NCI-H1092 treated with DMSO at 0.1 percent for 48 hours (cell line): Measurements from ENCODE around the gene DEF6.
"Not testable (repeated sequence)": the region's sequence is repeated elsewhere in the genome, so short reads cannot be mapped to it uniquely, and the experiment has no call there.

Source experiments
- DNase-seq: peaks from one replicate; lab custom pipeline; 2025; lab: John Stamatoyannopoulos, UW

The DEF6 gene

GRCh38 chr6:35282472-35282871 is 15.1 kb upstream of the DEF6 start:
- DNase-seq = no peak

DNA sequence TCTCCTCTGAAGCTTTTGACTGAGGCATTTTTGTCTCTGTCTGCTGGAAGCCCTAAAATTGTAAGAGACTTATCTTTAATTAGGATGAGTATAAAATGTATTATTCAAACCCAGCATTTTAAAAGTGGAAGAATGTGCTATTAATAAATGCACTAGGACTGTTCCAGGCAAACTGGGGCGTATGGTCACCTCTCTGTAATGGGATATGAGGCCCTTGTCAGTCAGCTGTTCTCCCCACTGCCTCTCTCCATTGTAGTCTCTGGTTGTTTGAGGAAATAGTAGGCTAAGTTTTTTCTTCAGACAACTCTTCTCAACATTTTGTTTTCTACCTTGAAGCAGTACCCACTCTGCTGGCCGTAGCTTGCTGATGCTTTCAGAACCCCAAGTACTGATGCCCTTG is 14.3 kb upstream of the DEF6 start:
- no peak for DNase-seq

DNA sequence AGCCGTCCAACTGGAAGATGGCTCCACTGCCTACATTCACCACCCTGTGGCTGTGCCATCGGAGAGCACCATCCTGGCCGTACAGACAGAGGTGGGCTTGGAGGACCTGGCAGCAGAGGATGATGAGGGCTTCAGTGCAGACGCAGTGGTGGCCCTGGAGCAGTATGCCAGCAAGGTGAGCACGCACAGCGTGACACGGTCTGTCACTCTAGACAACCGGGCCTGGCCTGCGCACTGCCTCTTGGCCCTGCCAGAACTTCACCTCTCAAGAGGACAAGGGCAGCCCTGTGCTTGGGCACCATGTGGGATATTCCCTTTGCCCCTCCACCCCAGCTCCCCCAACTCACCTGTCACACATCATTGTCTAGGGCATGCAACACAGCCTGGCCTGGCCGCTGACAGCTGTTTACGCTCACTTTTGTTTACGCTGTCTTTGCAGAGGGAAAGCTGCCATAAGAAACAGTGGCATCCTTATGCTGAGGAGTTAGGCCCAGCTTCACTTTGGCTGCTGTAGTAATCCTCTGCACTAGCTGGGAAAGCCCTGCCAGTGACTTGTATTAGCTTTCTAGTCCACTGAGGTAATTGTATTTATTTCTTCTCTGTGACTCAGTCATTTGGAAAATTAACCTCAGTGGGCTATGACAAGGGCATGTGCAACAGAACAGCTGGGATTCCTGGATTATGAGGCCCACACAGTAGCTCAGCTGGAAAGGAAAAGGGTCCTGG is 9.8 kb upstream of the DEF6 start:
- no peak for DNase-seq

DNA sequence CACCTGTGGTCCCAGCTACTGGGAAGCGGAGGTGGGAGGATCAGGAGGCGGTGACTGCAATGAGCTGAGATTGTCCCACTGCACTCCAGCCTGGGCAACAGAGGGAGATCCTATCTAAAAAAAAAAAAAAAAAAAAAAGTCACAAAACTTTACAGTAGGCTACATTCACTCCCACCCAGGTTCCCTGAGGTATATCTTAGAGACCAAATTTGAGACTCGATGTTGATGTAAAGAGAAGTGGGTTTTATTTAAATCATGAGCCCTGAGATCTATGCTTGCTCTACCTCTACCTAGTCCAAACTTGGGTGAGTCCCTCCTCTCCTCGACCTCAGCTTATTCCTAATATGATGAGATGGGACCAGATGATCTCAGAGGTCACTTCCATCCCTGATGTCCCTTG is 8.8 kb upstream of the DEF6 start:
- no peak for DNase-seq

GRCh38 chr6:35291491-35291890 is 6.1 kb upstream of the DEF6 start:
- no peak for DNase-seq

- no peak for DNase-seq
Observed at GRCh38 chr6:35292494-35292893, 5.1 kb upstream of the DEF6 start.

DNA sequence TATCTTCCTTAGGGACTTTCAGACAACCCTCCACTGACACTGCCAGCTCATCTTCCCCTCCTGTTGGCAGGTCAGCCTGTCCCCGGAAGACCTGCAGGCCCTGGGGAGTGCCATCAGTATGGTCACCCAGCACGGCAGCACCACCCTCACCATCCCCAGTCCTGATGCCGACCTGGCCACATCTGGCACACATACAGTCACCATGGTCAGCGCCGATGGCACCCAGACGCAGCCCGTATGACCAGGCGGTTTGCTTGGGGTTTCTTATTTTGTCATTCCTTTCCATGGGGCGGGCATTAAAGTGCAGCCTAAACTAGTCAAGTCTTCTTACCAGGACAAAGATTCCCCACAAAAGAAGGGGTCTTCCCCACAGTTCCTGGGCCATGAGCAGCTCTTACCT is 3.9 kb upstream of the DEF6 start:
- no peak for DNase-seq

DNA sequence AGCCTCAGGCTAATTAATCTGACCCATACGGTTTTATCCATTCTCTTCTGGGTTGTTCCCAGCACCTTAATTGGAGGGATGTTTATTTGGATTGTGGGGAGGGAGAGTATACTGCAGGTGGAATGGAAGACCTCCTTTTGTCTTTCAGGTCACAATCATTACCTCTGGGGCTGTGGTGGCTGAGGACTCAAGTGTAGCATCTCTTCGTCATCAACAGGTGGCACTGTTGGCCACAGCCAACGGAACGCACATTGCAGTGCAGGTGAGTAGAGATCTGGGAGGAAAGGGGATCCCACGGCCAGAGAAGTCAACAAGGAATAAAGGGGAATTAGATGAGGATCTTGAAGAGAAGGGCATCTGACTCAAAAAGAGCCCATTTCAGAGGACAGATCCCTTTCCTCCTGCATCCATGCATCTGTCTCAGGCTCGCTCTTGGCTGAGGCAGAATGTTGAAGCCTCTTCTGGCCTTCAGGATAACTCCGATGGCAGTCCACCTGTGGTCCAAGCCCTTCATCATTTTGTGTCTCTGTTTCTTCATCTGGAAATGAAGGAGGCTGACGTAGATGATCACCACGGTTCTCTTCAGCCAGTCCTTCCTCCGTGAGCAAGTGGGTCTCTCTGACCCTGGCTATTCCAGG is 3.2 kb upstream of the DEF6 start:
- peak; percentile 16 for DNase-seq

DNA sequence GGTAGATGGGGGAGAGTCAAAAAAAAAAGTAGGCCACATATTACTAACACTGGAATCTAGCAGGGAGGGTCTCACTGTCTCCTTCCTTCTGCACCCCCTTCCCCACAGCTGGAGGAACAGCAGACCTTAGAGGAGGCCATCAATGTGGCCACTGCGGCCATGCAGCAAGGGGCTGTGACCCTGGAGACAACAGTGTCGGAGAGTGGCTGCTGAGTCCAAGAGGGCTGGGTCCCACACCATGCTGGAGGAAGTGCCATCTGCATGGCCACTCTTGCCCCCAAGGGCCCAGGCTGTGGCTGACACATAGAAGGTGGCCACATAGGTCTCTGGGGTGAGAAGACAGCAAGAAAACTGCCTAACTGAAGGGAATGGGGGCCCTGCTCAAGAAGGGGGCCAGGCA is 2.6 kb upstream of the DEF6 start:
- DNase-seq = no peak

DNA sequence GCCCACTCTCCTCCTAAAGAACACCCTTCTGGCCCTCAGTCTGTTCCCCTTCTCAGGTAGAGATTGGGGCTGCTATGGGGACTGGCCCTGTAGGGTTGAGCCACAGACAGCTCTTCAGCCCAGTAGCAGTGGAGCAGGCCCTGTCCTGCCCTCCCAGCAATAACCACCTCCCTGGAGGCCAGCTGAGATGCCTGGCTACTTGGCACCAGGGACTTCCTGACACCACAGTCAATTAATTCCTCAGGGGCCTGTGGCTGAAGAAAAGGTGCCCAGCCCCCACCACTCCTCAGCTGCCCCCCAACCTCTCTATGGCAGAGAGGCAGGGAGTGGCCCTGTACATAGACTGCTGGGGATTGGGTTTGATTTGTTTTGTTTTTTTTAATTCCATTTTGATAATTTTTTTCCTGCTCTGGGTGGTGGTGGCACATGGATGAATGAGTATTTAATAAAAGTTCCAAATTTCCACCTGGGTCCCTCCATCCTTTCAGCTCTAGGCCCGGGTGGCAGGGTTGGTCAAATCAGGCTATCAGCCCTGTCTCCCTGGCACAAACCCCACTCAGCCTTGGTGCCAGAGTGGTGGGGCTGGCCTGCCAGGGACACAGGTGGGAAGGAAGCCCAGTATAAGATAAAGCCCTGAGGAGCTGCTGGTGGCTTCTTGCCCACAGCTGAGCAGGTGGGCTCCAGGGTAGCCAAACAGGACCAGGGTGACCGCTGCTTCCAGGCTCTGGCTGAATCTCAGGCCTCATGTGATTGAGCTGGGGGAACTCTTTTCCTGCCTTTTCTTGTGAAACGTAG is 1.9 kb upstream of the DEF6 start:
- no peak for DNase-seq

- no peak for DNase-seq
Observed at GRCh38 chr6:35296931-35297600, 552 bp upstream of the DEF6 start.

- DNase-seq = no peak
Observed at GRCh38 chr6:35298625-35299140, 1.1 kb downstream of the DEF6 start.

GRCh38 chr6:35299674-35300073 is 2.1 kb downstream of the DEF6 start:
- no peak for DNase-seq

GRCh38 chr6:35300848-35301247 is 3.2 kb downstream of the DEF6 start:
- DNase-seq = no peak

GRCh38 chr6:35302604-35303241 is 5.1 kb downstream of the DEF6 start:
- DNase-seq = no peak

- no peak for DNase-seq
Observed at GRCh38 chr6:35304299-35304698, 6.7 kb downstream of the DEF6 start.

DNA sequence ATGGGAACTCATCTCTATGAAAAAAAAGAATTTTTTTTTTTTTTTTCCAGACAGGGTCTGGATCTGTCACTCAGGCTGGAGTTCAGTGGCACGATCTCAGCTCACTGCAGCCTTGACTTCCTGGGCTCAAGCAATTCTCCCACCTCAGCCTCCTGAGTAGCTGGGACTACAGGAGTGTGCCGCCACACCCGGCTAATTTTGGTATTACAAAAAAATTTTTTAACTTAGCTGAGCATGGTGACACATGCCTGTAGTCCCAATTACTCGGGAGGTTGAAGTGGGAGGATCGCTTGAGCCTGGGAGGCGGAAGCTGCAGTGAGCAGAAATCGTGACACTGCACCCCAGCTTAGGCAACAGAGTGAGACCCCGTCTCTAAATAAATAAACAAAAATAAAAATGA is 7.5 kb downstream of the DEF6 start:
- no peak for DNase-seq

GRCh38 chr6:35307138-35307537 is 9.5 kb downstream of the DEF6 start:
- not testable (repeated sequence) for DNase-seq

DNA sequence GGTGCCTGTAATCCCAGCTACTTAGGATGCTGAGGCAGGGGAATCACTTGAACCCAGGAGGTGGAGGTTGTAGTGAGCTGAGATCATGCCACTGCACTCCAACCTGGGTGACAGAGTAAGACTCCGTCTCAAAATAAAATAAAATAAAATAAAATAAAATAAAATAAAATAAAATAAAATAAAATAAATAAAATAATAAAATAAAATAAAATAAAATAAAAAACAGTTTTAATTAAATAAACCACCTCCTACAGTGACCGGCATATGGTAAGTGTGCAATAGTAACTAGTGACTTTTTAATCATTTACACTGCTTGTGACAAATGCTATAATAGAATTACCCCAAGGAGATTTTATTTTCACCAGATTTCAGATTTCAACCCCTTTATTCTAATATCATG is 10.9 kb downstream of the DEF6 start:
- not testable (repeated sequence) for DNase-seq

GRCh38 chr6:35309611-35310264 is 12.1 kb downstream of the DEF6 start:
- no peak for DNase-seq

- DNase-seq = no peak
Observed at GRCh38 chr6:35310265-35310831, 12.7 kb downstream of the DEF6 start.
